Loucy (cell line): ENCODE data around the gene KCNAB3.

Experiments
- H2AFZ ChIP-seq: fragments of 200-600 bp; sonication (generic); 2 replicates; pipeline ENCODE4 v1.6.0; 2016; ENCODE audit warnings: antibody characterized with exemption, mild to moderate bottlenecking, low read length, moderate library complexity
- H3F3A ChIP-seq: fragments of 200-600 bp; 2 replicates; pipeline ENCODE4 v1.6.0; 2016; ENCODE audit warnings: antibody characterized with exemption, low read depth, mild to moderate bottlenecking
- H3K27me3 ChIP-seq: fragments of 200-600 bp; sonication (generic); 2 replicates; pipeline ENCODE4 v1.6.1; 2014; ENCODE audit warnings: low read length, mild to moderate bottlenecking; ENCODE audit not compliant: insufficient read depth, poor library complexity, severe bottlenecking
- H3K36me3 ChIP-seq: fragments of 200-600 bp; sonication (generic); 2 replicates; pipeline ENCODE4 v1.6.1; 2016; ENCODE audit warnings: low read length; ENCODE audit not compliant: insufficient read depth
- H3K4me1 ChIP-seq: fragments of 200-600 bp; sonication (generic); 2 replicates; pipeline ENCODE4 v1.5.1; 2014; ENCODE audit warnings: low read length, mild to moderate bottlenecking; ENCODE audit not compliant: insufficient read depth, poor library complexity, severe bottlenecking
- H3K4me2 ChIP-seq: fragments of 200-600 bp; sonication (generic); 2 replicates; pipeline ENCODE4 v1.6.0; 2014; ENCODE audit warnings: antibody characterized with exemption, low read length, low read depth, mild to moderate bottlenecking; ENCODE audit not compliant: poor library complexity, severe bottlenecking
- H3K4me3 ChIP-seq: fragments of 200-600 bp; sonication (generic); 2 replicates; pipeline ENCODE4 v1.5.1; 2014; ENCODE audit warnings: low read length, mild to moderate bottlenecking, mixed read lengths; ENCODE audit not compliant: poor library complexity, severe bottlenecking
- H3K79me2 ChIP-seq: fragments of 200-600 bp; sonication (generic); 2 replicates; pipeline ENCODE4 v1.6.1; 2014; ENCODE audit warnings: low read length; ENCODE audit not compliant: insufficient read depth
- H3K9ac ChIP-seq: fragments of 200-600 bp; sonication (generic); 2 replicates; pipeline ENCODE4 v1.6.0; 2014; ENCODE audit warnings: mild to moderate bottlenecking, low read depth, low read length, moderate library complexity; ENCODE audit not compliant: poor library complexity, severe bottlenecking
- H3K9me2 ChIP-seq: fragments of 200-600 bp; sonication (generic); replicated peaks from 2 replicates; pipeline ENCODE4 v1.6.1; 2016; ENCODE audit warnings: low read depth, low read length, mixed read lengths
- H3K9me3 ChIP-seq: fragments of 200-600 bp; sonication (generic); 2 replicates; pipeline ENCODE4 v1.6.1; 2014; ENCODE audit warnings: mild to moderate bottlenecking, antibody characterized with exemption, low read length, low read depth; ENCODE audit not compliant: insufficient read depth
- H4K20me1 ChIP-seq: fragments of 200-600 bp; sonication (generic); 2 replicates; pipeline ENCODE4 v1.6.0; 2014; ENCODE audit warnings: antibody characterized with exemption, low read length, mild to moderate bottlenecking; ENCODE audit not compliant: insufficient read depth, poor library complexity, severe bottlenecking
- CTCF ChIP-seq: fragments of 200-600 bp; sonication (generic); conservative IDR thresholded peaks from 2 replicates; pipeline ENCODE4 v1.5.1; 2014; ENCODE audit warnings: mild to moderate bottlenecking, antibody characterized with exemption, low read length
- EZH2phosphoT487 ChIP-seq: fragments of 200-600 bp; IDR thresholded peaks from 2 replicates; pipeline ENCODE4 v1.6.1; 2018; ENCODE audit warnings: antibody characterized with exemption, mild to moderate bottlenecking, moderate library complexity, borderline replicate concordance

KCNAB3 gene

DNA sequence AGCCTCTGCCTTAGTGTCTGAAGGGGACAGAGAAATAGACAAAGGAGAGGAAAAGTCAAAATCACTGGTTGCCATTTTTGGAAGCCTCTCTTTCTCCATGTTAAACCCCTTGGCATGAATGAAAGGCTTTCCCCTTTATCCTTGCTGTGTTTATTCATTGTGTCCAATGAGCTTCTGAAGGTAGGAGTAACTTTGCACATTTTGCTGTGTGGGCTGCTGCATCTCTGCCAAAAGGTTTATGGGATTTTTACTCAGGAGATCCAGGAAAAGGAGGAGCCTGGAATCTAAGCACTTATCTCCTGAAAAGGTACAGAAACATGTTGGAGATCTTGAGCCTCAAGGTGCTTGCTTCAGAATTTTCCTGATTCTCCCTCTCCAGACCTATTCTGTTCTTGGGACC, 6.2 kb upstream of the KCNAB3 start:
- Histone ChIP-seq H3K4me3 (peak overlapping the region; percentile 30), H3K79me2 (peaks cover 62% of the 10 kb centered on the region), H3K9me3 (no peaks in the 10 kb centered on the region), H3K36me3 (peaks cover 30% of the 10 kb centered on the region; the same call in 1 of the 2 replicates), H3K27me3 (no peaks in the 10 kb centered on the region), H2AFZ (no peak overlapping the region), H3K4me1 (peaks cover 35% of the 10 kb centered on the region), H4K20me1 (peaks cover 22% of the 10 kb centered on the region), H3K9me2 (no peaks in the 10 kb centered on the region), H3F3A (no peaks in the 10 kb centered on the region), H3K4me2 (peak overlapping the region; percentile 96), H3K9ac (peak overlapping the region; percentile 52)
- TF ChIP-seq CTCF (no peak), EZH2phosphoT487 (no peak)

- H3K4me1 ChIP-seq = peaks cover 40% of the 10 kb centered on the region
- H3K79me2 ChIP-seq = peaks cover 63% of the 10 kb centered on the region
These were observed 3.3 kb upstream of the KCNAB3 start for GRCh38 chr17:7932949-7933348.

GRCh38 chr17:7932483-7932891, 2.8 kb upstream of the KCNAB3 start:
- Histone ChIP-seq H3K27me3 (no peaks in the 10 kb centered on the region), H3K4me1 (peaks cover 40% of the 10 kb centered on the region), H3K9ac (peak overlapping the region; percentile 93), H3K79me2 (peaks cover 63% of the 10 kb centered on the region), H4K20me1 (peaks cover 22% of the 10 kb centered on the region), H3F3A (no peaks in the 10 kb centered on the region), H3K9me3 (no peaks in the 10 kb centered on the region), H3K9me2 (no peaks in the 10 kb centered on the region), H2AFZ (peak overlapping the region; percentile 82), H3K4me3 (peak overlapping the region; percentile 86), H3K4me2 (peak overlapping the region; percentile 96), H3K36me3 (peaks cover 7% of the 10 kb centered on the region; the same call in 1 of the 2 replicates)
- TF ChIP-seq EZH2phosphoT487 = no peak
- no peak for TF ChIP-seq CTCF

More at GRCh38 chr17:7932949-7933348, 3.3 kb upstream of the KCNAB3 start:
- Histone ChIP-seq H3K4me2 (peak overlapping the region; percentile 96), H4K20me1 (peaks cover 22% of the 10 kb centered on the region), H3K27me3 (no peaks in the 10 kb centered on the region), H3K36me3 (peaks cover 7% of the 10 kb centered on the region; the same call in 1 of the 2 replicates), H3K4me3 (peak overlapping the region; percentile 86), H3K9ac (peak overlapping the region; percentile 93), H3K9me2 (no peaks in the 10 kb centered on the region), H3K9me3 (no peaks in the 10 kb centered on the region), H2AFZ (no peak overlapping the region), H3F3A (no peaks in the 10 kb centered on the region)
- peak; percentile 38 for TF ChIP-seq CTCF
- no peak for TF ChIP-seq EZH2phosphoT487
